CD4-positive, alpha-beta memory T cell (primary cell): Measurements from ENCODE around the gene IQUB. TPM values are rescaled to one million over a fixed set of nuclear protein-coding genes. Genes with fewer than 3 reads are reported as not detected.

Experiments
- CTCF ChIA-PET: fragments of 350-600 bp; sonication (Branson Sonifier 250); formaldehyde crosslinking; loops from one replicate; lab custom pipeline; 2021; ENCODE audit warnings: inconsistent platforms; ENCODE audit not compliant: partially characterized antibody; lab: Charles Lee
- POLR2A ChIA-PET: fragments of 350-600 bp; sonication (Branson Sonifier 250); formaldehyde crosslinking; loops from one replicate; lab custom pipeline; 2021; ENCODE audit not compliant: partially characterized antibody; lab: Charles Lee
- DNase-seq, 5 donors: peaks; one replicate each; pipeline versions ENCODE4 v3.0.0 to v3.0.0-alpha.2; 2020 to 2022; ENCODE audit warnings: mixed read lengths in 1 of 5
- H3K27ac ChIP-seq: one replicate; pipeline ENCODE4 v1.7.0; 2013; ENCODE audit warnings: low read depth, low read length
- H3K27me3 ChIP-seq: 2 replicates; pipeline ENCODE4 v1.7.0; 2013; ENCODE audit warnings: mild to moderate bottlenecking, low read length, moderate library complexity; ENCODE audit not compliant: insufficient read depth
- H3K36me3 ChIP-seq: 2 replicates; pipeline ENCODE4 v1.7.0; 2013; ENCODE audit warnings: mild to moderate bottlenecking, low read length, moderate library complexity; ENCODE audit not compliant: insufficient read depth
- H3K4me1 ChIP-seq: 2 replicates; pipeline ENCODE4 v1.7.0; 2013; ENCODE audit warnings: mild to moderate bottlenecking, low read length, moderate library complexity; ENCODE audit not compliant: insufficient read depth
- H3K4me3 ChIP-seq, 2 donors: one replicate each; pipeline ENCODE4 v1.7.0; 2013; ENCODE audit warnings: low read length in 2 of 2, mild to moderate bottlenecking in 1 of 2
- H3K9me3 ChIP-seq, 2 donors: one replicate each; pipeline ENCODE4 v1.7.0; 2013; ENCODE audit warnings: low read length in 2 of 2, control low read depth in 1 of 2; ENCODE audit not compliant: control insufficient read depth in 1 of 2
- H3K27ac Mint-ChIP-seq, 7 donors: one replicate each; pipeline ENCODE4 v1.8.0; 2020 to 2021; ENCODE audit warnings: mixed read lengths in 7 of 7, mild to moderate bottlenecking in 6 of 7, inconsistent platforms in 3 of 7, moderate library complexity in 3 of 7
- H3K27me3 Mint-ChIP-seq, 2 donors: one replicate each; pipeline ENCODE4 v1.8.0; 2020 to 2021; ENCODE audit warnings: mixed read lengths in 2 of 2
- H3K36me3 Mint-ChIP-seq, 2 donors: one replicate each; pipeline ENCODE4 v1.8.0; 2020 to 2021; ENCODE audit warnings: mixed read lengths in 2 of 2, inconsistent platforms in 1 of 2, mild to moderate bottlenecking in 1 of 2
- H3K4me1 Mint-ChIP-seq, 4 donors: one replicate each; pipeline ENCODE4 v1.8.0; 2020 to 2021; ENCODE audit warnings: mixed read lengths in 4 of 4, mild to moderate bottlenecking in 1 of 4
- H3K4me3 Mint-ChIP-seq, 8 donors: one replicate each; pipeline ENCODE4 v1.8.0; 2020 to 2021; ENCODE audit warnings: mixed read lengths in 8 of 8, mild to moderate bottlenecking in 7 of 8, moderate library complexity in 6 of 8, inconsistent platforms in 3 of 8
- H3K9me3 Mint-ChIP-seq, 8 donors: one replicate each; pipeline ENCODE4 v1.8.0; 2020 to 2021; ENCODE audit warnings: mixed read lengths in 8 of 8, mild to moderate bottlenecking in 5 of 8, inconsistent platforms in 3 of 8, moderate library complexity in 1 of 8
- intact Hi-C: fragments of 100-400 bp; cut with micrococcal nuclease; formaldehyde crosslinking; loops from one replicate; pipeline ENCODE4 v1.15.1; 2023
- polyA plus RNA-seq, 2 donors: library from polyadenylated mRNA; unstranded; fragments of 300-500 nt; fragmentation: Illumina TruSeq; gene quantifications; one replicate each; pipeline ENCODE4 v1.2.3, GENCODE V29; 2021
- total RNA-seq, 2 experiments: library from RNA; stranded (reverse); gene quantifications; one replicate each; pipeline ENCODE4 v1.2.3, GENCODE V29; 2021

Gene IQUB
- total and polyA plus RNA-seq, 4 experiments from 2014 or later, result 0.14 to 0.49 TPM; not detected in 2

DNA sequence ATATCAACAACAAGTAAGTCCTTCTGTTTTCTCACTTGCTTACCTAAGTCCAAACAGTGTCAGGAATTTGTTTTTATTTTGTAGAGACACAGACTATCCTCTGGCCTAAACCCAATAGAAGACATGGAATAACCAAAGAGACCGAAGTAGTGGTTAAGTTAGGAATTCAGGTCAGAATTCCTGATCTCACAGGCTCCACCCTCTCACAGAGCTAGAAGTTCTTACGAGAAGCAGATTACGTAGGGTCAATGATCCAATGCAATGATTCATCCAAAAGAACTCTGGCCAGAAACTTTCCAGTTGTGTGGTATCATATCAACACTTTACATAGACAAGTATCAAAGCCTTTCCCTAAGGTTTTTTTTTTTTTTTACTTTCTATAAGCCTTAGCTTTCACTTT is 73.8 kb downstream of the IQUB start:
- Histone ChIP-seq H3K4me3 (no peak overlapping the region), H3K4me1 (no peaks in the 10 kb centered on the region), H3K27me3 (no peaks in the 10 kb centered on the region), H3K9me3 (no peaks in the 10 kb centered on the region), H3K36me3 (no peaks in the 10 kb centered on the region), H3K27ac (no peak overlapping the region)
- CTCF ChIA-PET, result no interaction called here
- H3K9me3 Mint-ChIP-seq, result no peaks in the 10 kb centered on the region
- H3K27ac Mint-ChIP-seq, result no peak overlapping the region
- peaks cover 2 to 4% of the 10 kb centered on the region in 2 donors for H3K27me3 Mint-ChIP-seq
- H3K36me3 Mint-ChIP-seq, result no peaks in the 10 kb centered on the region
- POLR2A ChIA-PET, result no interaction called here
- no peaks in the 10 kb centered on the region for H3K4me1 Mint-ChIP-seq
- no peak overlapping the region for H3K4me3 Mint-ChIP-seq
- DNase-seq, result no peak
- intact Hi-C loops, result no loop called here

DNA sequence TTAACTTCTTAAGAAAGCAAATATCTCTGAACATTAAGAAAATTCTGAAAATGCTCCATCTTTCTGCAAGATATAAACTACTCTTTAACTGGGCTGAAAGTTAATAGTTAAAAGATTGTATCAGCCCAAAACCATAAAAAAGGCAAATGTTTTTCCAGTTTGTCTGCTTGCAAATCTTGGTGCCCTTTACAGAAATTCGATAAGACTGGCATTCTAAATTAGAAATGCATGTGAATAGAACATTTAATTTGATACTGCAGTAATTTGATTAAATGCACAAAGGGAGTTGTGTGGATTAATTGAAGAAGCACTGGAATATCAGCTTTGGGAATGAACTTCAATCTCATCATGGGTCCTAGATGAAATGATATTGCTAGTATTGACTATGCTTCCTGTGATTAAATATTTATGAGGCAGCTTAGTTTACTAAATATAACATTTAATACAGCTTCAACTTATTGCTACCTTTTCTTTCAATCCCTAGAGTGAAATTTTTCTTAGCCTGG is 78.4 kb downstream of the IQUB start:
- intact Hi-C loops, result no loop called here
- Mint-ChIP-seq H3K27me3 (peaks cover 0 to 1% of the 10 kb centered on the region in 2 donors), H3K4me3 (no peak overlapping the region), H3K9me3 (peaks cover 0 to 10% (median 7%) of the 10 kb centered on the region in 8 donors), H3K36me3 (no peaks in the 10 kb centered on the region), H3K4me1 (no peaks in the 10 kb centered on the region), H3K27ac (no peak overlapping the region)
- DNase-seq, result no peak
- Histone ChIP-seq H3K27ac (no peak overlapping the region), H3K4me3 (no peak overlapping the region), H3K4me1 (no peaks in the 10 kb centered on the region), H3K9me3 (no peaks in the 10 kb centered on the region), H3K27me3 (no peaks in the 10 kb centered on the region), H3K36me3 (no peaks in the 10 kb centered on the region)
- CTCF ChIA-PET, result no interaction called here
- POLR2A ChIA-PET, result no interaction called here

DNA sequence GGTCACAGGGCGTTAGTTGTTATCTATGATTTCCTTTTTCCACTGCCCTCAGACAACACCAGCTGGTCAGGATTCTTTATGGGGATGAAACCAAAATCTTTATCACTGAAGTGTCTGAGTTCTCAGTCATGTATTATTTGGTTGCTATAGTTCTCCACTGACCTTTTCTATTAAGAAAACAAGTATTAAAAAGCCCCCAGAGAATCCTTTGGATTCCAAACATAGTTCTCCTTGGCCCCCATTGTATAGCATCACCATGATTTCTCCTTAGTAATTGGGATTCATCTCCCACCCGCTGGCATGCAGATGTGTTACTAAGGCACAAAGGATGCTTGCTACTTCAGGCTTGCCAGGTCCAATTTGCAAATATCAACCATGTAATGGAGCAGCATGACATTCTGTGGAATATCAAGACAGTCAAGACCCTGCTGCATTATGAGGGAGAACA is 94.3 kb downstream of the IQUB start:
- intact Hi-C loops, result no loop called here
- CTCF ChIA-PET, result no interaction called here
- H3K36me3 Mint-ChIP-seq, result no peaks in the 10 kb centered on the region

DNA sequence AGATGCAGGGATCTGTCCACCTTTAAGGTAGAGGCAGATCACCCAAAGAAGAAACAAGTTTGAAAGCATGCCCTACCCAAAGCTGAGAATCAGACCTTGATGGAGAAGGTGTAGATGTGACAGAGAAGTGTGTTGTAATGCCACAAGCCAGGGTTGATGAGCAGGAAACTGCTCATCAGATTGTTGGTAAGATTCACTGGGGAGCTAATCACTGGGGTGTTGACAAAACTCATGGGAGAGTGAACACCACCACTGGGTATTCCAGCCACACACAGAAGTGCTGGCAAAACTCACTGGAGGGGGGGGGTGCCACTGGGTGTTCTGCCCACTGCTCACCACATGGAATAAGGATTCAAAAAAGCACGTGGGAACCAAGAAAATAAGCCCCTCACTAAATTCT is 95.2 kb downstream of the IQUB start:
- POLR2A ChIA-PET, result no interaction called here
- H3K4me3 ChIP-seq, result no peak overlapping the region
- H3K36me3 ChIP-seq, result no peaks in the 10 kb centered on the region
- no peaks in the 10 kb centered on the region for H3K4me1 Mint-ChIP-seq
- CTCF ChIA-PET, result interaction anchor here (0.5 kb wide), 1 partner anchor 231 kb away, joined by 3 read pairs; no protein-coding TSS in a partner anchor
- peaks cover 0 to 3% (median 0%) of the 10 kb centered on the region in 8 donors for H3K9me3 Mint-ChIP-seq
- no peaks in the 10 kb centered on the region for H3K36me3 Mint-ChIP-seq
- no peaks in the 10 kb centered on the region for H3K4me1 ChIP-seq
- no peak overlapping the region for H3K4me3 Mint-ChIP-seq
- no peak overlapping the region for H3K27ac ChIP-seq
- H3K27me3 Mint-ChIP-seq, result peaks cover 0 to 3% of the 10 kb centered on the region in 2 donors
- no peaks in the 10 kb centered on the region for H3K27me3 ChIP-seq
- intact Hi-C loops, result no loop called here
- H3K27ac Mint-ChIP-seq, result no peak overlapping the region
- no peak for DNase-seq
- no peaks in the 10 kb centered on the region for H3K9me3 ChIP-seq

More for the DNA sequence above, 94.3 kb downstream of the IQUB start:
- H3K4me1 Mint-ChIP-seq, result no peaks in the 10 kb centered on the region
- no peak overlapping the region for H3K4me3 ChIP-seq
- H3K27me3 Mint-ChIP-seq, result peaks cover 0 to 3% of the 10 kb centered on the region in 2 donors
- H3K4me1 ChIP-seq, result no peaks in the 10 kb centered on the region
- H3K27me3 ChIP-seq, result no peaks in the 10 kb centered on the region
- H3K36me3 ChIP-seq, result no peaks in the 10 kb centered on the region
- peaks cover 0 to 3% (median 0%) of the 10 kb centered on the region in 8 donors for H3K9me3 Mint-ChIP-seq
- no peak for DNase-seq
- H3K9me3 ChIP-seq, result no peaks in the 10 kb centered on the region
- POLR2A ChIA-PET, result no interaction called here
- H3K4me3 Mint-ChIP-seq, result no peak overlapping the region
- no peak overlapping the region for H3K27ac Mint-ChIP-seq
- H3K27ac ChIP-seq, result no peak overlapping the region

DNA sequence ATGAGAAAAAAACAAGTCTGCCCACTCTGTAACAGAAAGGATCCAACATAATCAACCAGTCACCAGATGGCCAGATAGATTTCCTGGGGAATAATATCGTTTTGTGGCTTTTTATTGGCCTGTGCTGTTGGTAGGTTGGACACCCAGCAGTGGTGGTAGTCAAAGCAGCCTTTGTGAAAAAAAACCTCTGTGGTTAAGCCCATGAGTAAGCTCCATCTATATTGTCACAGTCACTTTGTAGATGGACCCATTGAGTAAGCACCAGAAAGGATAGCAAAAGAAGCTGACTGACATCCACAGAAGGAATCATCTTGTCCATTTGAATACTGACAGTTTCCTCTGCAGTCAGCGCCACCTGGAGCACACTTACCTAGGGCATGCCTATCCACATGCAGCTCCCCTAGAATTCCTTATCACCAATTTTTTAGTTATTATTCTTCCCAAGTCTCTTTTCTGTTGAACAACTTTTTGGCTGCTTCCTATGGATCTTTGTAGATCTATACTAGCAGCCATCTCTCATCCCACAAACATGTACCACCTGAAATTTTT is 96.9 kb downstream of the IQUB start:
- Histone ChIP-seq H3K9me3 (no peaks in the 10 kb centered on the region), H3K27ac (no peak overlapping the region), H3K36me3 (no peaks in the 10 kb centered on the region), H3K27me3 (no peaks in the 10 kb centered on the region), H3K4me1 (no peaks in the 10 kb centered on the region), H3K4me3 (no peak overlapping the region)
- H3K36me3 Mint-ChIP-seq, result no peaks in the 10 kb centered on the region
- H3K4me3 Mint-ChIP-seq, result no peak overlapping the region
- ChIA-PET CTCF (no interaction called here), POLR2A (no interaction called here)
- H3K9me3 Mint-ChIP-seq, result peaks cover 0 to 3% (median 0%) of the 10 kb centered on the region in 8 donors
- no peak for DNase-seq
- H3K27ac Mint-ChIP-seq, result no peak overlapping the region
- intact Hi-C loops, result no loop called here
- peaks cover 0 to 3% of the 10 kb centered on the region in 2 donors for H3K27me3 Mint-ChIP-seq
- H3K4me1 Mint-ChIP-seq, result no peaks in the 10 kb centered on the region

DNA sequence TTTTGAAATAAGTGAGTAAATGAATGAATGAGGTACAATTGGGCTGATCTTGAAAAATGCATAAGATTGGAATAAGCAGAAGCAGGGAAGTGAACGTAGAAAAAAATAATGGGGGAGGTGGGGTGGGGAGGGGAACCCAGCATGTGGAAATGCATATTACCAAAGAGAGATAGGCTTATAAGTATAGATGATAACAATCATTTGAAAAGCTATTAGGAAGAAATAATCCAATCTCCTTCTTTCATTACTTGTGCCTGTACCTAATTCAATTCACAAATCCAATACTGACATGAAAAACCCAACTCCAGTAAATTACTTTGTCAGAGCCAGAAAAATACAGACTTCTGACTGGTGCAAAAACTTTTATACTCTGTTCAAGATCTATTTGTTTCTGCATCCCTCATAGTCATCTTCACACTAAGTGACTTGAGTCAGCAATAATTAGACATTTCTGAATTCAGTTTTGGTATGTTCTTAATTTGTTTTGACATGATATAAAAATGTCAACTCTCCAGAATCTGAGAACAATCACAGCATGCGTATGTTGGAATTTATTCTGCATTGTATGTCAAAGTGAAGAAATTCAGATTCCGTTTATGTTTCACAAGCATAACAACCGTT is 99.2 kb downstream of the IQUB start:
- H3K4me3 Mint-ChIP-seq, result no peak overlapping the region
- no peaks in the 10 kb centered on the region for H3K27me3 ChIP-seq
- peaks cover 0 to 3% of the 10 kb centered on the region in 2 donors for H3K27me3 Mint-ChIP-seq
- CTCF ChIA-PET, result no interaction called here
- no peaks in the 10 kb centered on the region for H3K9me3 Mint-ChIP-seq
- intact Hi-C loops, result no loop called here
- H3K36me3 Mint-ChIP-seq, result no peaks in the 10 kb centered on the region
- no peaks in the 10 kb centered on the region for H3K36me3 ChIP-seq
- H3K4me1 Mint-ChIP-seq, result no peaks in the 10 kb centered on the region
- H3K27ac ChIP-seq, result no peak overlapping the region
- POLR2A ChIA-PET, result no interaction called here
- H3K27ac Mint-ChIP-seq, result no peak overlapping the region
- H3K9me3 ChIP-seq, result no peaks in the 10 kb centered on the region
- no peaks in the 10 kb centered on the region for H3K4me1 ChIP-seq
- H3K4me3 ChIP-seq, result no peak overlapping the region
- DNase-seq, result no peak

DNA sequence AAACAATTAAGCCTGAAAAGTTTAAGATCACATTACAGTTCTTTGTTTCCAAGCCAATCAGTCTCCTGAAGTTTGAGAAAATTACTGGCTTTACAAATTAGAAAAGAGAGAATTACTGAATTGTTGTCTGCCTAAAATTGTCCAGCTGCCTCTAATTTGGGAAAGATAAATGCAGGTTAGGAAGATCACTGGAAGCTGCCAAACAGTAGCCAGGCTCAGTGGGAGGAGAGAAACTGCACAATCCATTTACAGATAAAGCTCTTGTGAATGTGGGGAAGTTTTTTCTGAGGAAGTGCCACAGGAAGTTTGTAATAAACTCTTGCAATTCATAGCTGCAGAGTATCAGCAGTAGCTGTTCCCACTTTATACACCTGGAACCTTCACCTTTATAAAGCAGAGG is 100.7 kb downstream of the IQUB start:
- Mint-ChIP-seq H3K4me3 (no peak overlapping the region), H3K36me3 (no peaks in the 10 kb centered on the region), H3K4me1 (no peaks in the 10 kb centered on the region), H3K27me3 (peaks cover 0 to 3% of the 10 kb centered on the region in 2 donors), H3K27ac (no peak overlapping the region), H3K9me3 (no peaks in the 10 kb centered on the region)
- Histone ChIP-seq H3K27ac (no peak overlapping the region), H3K36me3 (no peaks in the 10 kb centered on the region), H3K4me1 (no peaks in the 10 kb centered on the region), H3K9me3 (no peaks in the 10 kb centered on the region), H3K4me3 (no peak overlapping the region), H3K27me3 (no peaks in the 10 kb centered on the region)
- ChIA-PET CTCF (no interaction called here), POLR2A (no interaction called here)
- intact Hi-C loops, result no loop called here
- no peak for DNase-seq
